MM.1S (cell line): ENCODE measurements around the gene XRN1.
"Not testable (repeated sequence)": the region's sequence is repeated elsewhere in the genome, so short reads cannot be mapped to it uniquely, and the experiment has no call there.

Experiments used
- DNase-seq: peaks from one replicate; pipeline ENCODE4 v3.0.0-alpha.2; 2015
- H2AFZ ChIP-seq: fragments of 300-600 bp; sonication (generic); 2 replicates; pipeline ENCODE4 v1.6.0; 2016; ENCODE audit warnings: antibody characterized with exemption, low read length
- H3F3A ChIP-seq: fragments of 300-600 bp; sonication (generic); 2 replicates; pipeline ENCODE4 v1.6.1; 2016; ENCODE audit warnings: mild to moderate bottlenecking, antibody characterized with exemption, low read length, moderate library complexity, mixed read lengths; ENCODE audit not compliant: insufficient read depth
- H3K27ac ChIP-seq: fragments of 300-600 bp; sonication (generic); 2 replicates; pipeline ENCODE4 v1.5.1; 2016; ENCODE audit warnings: mild to moderate bottlenecking, low read length
- H3K27me3 ChIP-seq: fragments of 300-600 bp; sonication (generic); replicated peaks from 2 replicates; pipeline ENCODE4 v1.6.0; 2016; ENCODE audit warnings: low read length; ENCODE audit not compliant: insufficient read depth
- H3K36me3 ChIP-seq: fragments of 300-600 bp; sonication (generic); replicated peaks from 2 replicates; pipeline ENCODE4 v1.6.1; 2016; ENCODE audit warnings: mild to moderate bottlenecking, low read length, mixed read lengths; ENCODE audit not compliant: insufficient read depth
- H3K4me1 ChIP-seq: fragments of 300-600 bp; sonication (generic); 2 replicates; pipeline ENCODE4 v1.6.1; 2016; ENCODE audit warnings: low read length, mixed read lengths
- H3K4me2 ChIP-seq: fragments of 300-600 bp; sonication (generic); 2 replicates; pipeline ENCODE4 v1.6.0; 2016; ENCODE audit warnings: low read depth, low read length
- H3K4me3 ChIP-seq: fragments of 300-600 bp; sonication (generic); 2 replicates; pipeline ENCODE4 v1.5.1; 2016; ENCODE audit warnings: low read length, mixed read lengths
- H3K79me2 ChIP-seq: fragments of 300-600 bp; sonication (generic); 2 replicates; pipeline ENCODE4 v1.6.1; 2016; ENCODE audit warnings: mixed run types, low read length, mixed read lengths
- H3K9ac ChIP-seq: fragments of 300-600 bp; sonication (generic); 2 replicates; pipeline ENCODE4 v1.6.1; 2016; ENCODE audit warnings: low read length, mixed read lengths
- H3K9me2 ChIP-seq: fragments of 300-600 bp; sonication (generic); replicated peaks from 2 replicates; pipeline ENCODE4 v1.6.1; 2016; ENCODE audit warnings: mild to moderate bottlenecking, low read length, mixed read lengths; ENCODE audit not compliant: insufficient read depth
- H3K9me3 ChIP-seq: fragments of 300-600 bp; sonication (generic); replicated peaks from 2 replicates; pipeline ENCODE4 v1.6.1; 2016; ENCODE audit warnings: mild to moderate bottlenecking, low read length, mixed read lengths; ENCODE audit not compliant: insufficient read depth
- H4K20me1 ChIP-seq: fragments of 300-600 bp; sonication (generic); 2 replicates; pipeline ENCODE4 v1.6.1; 2016; ENCODE audit warnings: mild to moderate bottlenecking, low read length, moderate library complexity, mixed read lengths; ENCODE audit not compliant: insufficient read depth
- EZH2 ChIP-seq: fragments of 300-600 bp; sonication (generic); optimal IDR thresholded peaks from 2 replicates; pipeline ENCODE3; 2017; ENCODE audit warnings: low read depth, mild to moderate bottlenecking, antibody characterized with exemption, low read length, mixed read lengths
- EZH2phosphoT487 ChIP-seq: fragments of 300-600 bp; sonication (generic); IDR thresholded peaks from 2 replicates; pipeline ENCODE4 v1.6.1; 2018; ENCODE audit warnings: antibody characterized with exemption, low read length
- TF ChIP-seq, protein P1 (sequence below): fragments of 300-600 bp; sonication (generic); IDR thresholded peaks from 2 replicates; pipeline ENCODE4 v1.5.1; 2016; ENCODE audit warnings: antibody characterized with exemption, low read length, mixed read lengths

Gene XRN1

GRCh38 chr3:142366434-142366833, 81.4 kb downstream of the XRN1 start:
- Histone ChIP-seq H4K20me1 (no peaks in the 10 kb centered on the region), H3K9me2 (no peaks in the 10 kb centered on the region), H3K4me3 (no peak overlapping the region), H3K36me3 (peaks cover 7% of the 10 kb centered on the region; the same call in 1 of the 2 replicates), H3K4me2 (no peak overlapping the region), H3K9me3 (no peaks in the 10 kb centered on the region), H3K9ac (no peak overlapping the region), H2AFZ (no peak overlapping the region), H3K27me3 (no peaks in the 10 kb centered on the region), H3K79me2 (no peaks in the 10 kb centered on the region), H3K4me1 (no peaks in the 10 kb centered on the region), H3K27ac (no peak overlapping the region), H3F3A (no peaks in the 10 kb centered on the region)
- TF ChIP-seq, protein P1, sequence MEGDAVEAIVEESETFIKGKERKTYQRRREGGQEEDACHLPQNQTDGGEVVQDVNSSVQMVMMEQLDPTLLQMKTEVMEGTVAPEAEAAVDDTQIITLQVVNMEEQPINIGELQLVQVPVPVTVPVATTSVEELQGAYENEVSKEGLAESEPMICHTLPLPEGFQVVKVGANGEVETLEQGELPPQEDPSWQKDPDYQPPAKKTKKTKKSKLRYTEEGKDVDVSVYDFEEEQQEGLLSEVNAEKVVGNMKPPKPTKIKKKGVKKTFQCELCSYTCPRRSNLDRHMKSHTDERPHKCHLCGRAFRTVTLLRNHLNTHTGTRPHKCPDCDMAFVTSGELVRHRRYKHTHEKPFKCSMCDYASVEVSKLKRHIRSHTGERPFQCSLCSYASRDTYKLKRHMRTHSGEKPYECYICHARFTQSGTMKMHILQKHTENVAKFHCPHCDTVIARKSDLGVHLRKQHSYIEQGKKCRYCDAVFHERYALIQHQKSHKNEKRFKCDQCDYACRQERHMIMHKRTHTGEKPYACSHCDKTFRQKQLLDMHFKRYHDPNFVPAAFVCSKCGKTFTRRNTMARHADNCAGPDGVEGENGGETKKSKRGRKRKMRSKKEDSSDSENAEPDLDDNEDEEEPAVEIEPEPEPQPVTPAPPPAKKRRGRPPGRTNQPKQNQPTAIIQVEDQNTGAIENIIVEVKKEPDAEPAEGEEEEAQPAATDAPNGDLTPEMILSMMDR = peak; percentile 12; the same call in 1 of the 2 replicates
- TF ChIP-seq EZH2 = no peak
- no peak for DNase-seq

GRCh38 chr3:142363936-142364467, 83.8 kb downstream of the XRN1 start:
- Histone ChIP-seq H2AFZ (no peak overlapping the region), H4K20me1 (no peaks in the 10 kb centered on the region), H3K9me3 (no peaks in the 10 kb centered on the region), H3K27ac (no peak overlapping the region), H3K4me2 (no peak overlapping the region), H3K4me1 (no peaks in the 10 kb centered on the region), H3K27me3 (no peaks in the 10 kb centered on the region), H3K4me3 (no peak overlapping the region), H3F3A (no peaks in the 10 kb centered on the region), H3K79me2 (no peaks in the 10 kb centered on the region), H3K36me3 (peaks cover 13% of the 10 kb centered on the region; the same call in 1 of the 2 replicates), H3K9me2 (no peaks in the 10 kb centered on the region), H3K9ac (no peak overlapping the region)
- no peak for DNase-seq
- TF ChIP-seq EZH2phosphoT487 (no peak), EZH2 (no peak)
- TF ChIP-seq, protein P1 = no peak

GRCh38 chr3:142363433-142363832, 84.4 kb downstream of the XRN1 start:
- H3K79me2 ChIP-seq, H3K9ac ChIP-seq, DNase-seq, H3K4me1 ChIP-seq, H2AFZ ChIP-seq, H3K9me3 ChIP-seq, H3K9me2 ChIP-seq, H3K4me2 ChIP-seq, H3F3A ChIP-seq, H3K27ac ChIP-seq, H4K20me1 ChIP-seq, H3K27me3 ChIP-seq, H3K4me3 ChIP-seq: not testable (repeated sequence)
- peaks cover 13% of the 10 kb centered on the region; the same call in 1 of the 2 replicates for H3K36me3 ChIP-seq

- DNase-seq = no peak
- peaks cover 19% of the 10 kb centered on the region; the same call in 1 of the 2 replicates for H3K36me3 ChIP-seq
- H3K9me2 ChIP-seq = no peaks in the 10 kb centered on the region
- H3K9me3 ChIP-seq = no peaks in the 10 kb centered on the region
- H3K9ac ChIP-seq = no peak overlapping the region
- peaks cover 19% of the 10 kb centered on the region for H3F3A ChIP-seq
- H3K4me1 ChIP-seq = peaks cover 15% of the 10 kb centered on the region
- TF ChIP-seq, protein P1 = no peak
- TF ChIP-seq EZH2 (no peak), EZH2phosphoT487 (no peak)
- no peaks in the 10 kb centered on the region for H3K79me2 ChIP-seq
- no peak overlapping the region for H3K4me3 ChIP-seq
- no peak overlapping the region for H3K4me2 ChIP-seq
- no peak overlapping the region for H2AFZ ChIP-seq
- H3K27me3 ChIP-seq = no peaks in the 10 kb centered on the region
- H3K27ac ChIP-seq = no peak overlapping the region
- H4K20me1 ChIP-seq = peaks cover 9% of the 10 kb centered on the region; the same call in 1 of the 2 replicates
Measured at GRCh38 chr3:142359367-142359766, 88.5 kb downstream of the XRN1 start.
